NCI-H1048 (cell line): ENCODE measurements around the gene IGFBP7.

Experiments used
- DNase-seq: peaks from one replicate; lab custom pipeline; 2025; lab: John Stamatoyannopoulos, UW

IGFBP7 gene

GRCh38 chr4:57097711-57098110, 12.5 kb downstream of the IGFBP7 start:
- DNase-seq, result no peak

DNA sequence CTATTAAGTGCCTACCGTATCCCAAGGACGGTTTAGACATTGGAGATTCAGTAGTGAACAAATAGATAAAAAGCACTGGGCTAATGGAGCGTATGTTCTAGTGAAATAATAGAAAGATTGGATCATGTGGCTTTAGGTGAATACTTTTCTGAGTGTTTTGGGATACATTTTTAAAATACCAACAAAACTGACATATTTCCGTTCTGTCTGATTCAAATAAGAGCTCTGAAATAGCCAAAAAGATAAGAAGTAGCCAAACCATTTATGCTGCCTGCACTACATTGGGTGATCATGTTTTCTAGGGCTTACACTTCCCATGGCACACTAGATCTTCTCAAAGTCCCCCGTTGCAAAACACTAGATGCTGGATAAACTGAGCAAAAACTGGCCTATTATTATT, 14.2 kb downstream of the IGFBP7 start:
- DNase-seq, result no peak

- DNase-seq, result no peak
Observed at GRCh38 chr4:57095245-57095644, 14.9 kb downstream of the IGFBP7 start.

DNA sequence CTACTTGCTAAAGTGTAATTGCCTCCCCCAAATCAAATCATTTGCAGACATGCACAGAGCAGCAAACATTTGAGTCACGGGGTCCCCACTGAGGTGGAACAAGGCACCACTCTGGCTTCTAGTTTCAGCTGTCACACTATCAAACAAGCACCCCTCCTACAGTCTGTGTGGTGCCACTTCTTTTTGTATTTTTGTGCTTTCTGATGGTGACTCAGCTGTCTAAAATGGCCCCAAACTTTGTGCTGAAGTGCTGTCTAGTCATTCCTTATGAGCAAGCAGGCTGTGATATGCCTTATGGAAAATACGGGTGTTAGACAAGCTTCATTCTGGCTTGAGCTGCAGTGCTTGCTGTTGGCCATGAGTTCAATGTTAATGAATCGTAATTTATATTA, 15.4 kb downstream of the IGFBP7 start:
- DNase-seq, result no peak

GRCh38 chr4:57093845-57094831, 16.0 kb downstream of the IGFBP7 start:
- DNase-seq, result no peak

GRCh38 chr4:57091657-57092162, 18.5 kb downstream of the IGFBP7 start:
- DNase-seq, result no peak

- no peak for DNase-seq
Observed at GRCh38 chr4:57090079-57090478, 20.1 kb downstream of the IGFBP7 start.

- DNase-seq, result no peak
Observed at GRCh38 chr4:57089549-57089948, 20.6 kb downstream of the IGFBP7 start.

GRCh38 chr4:57086031-57086723, 24.0 kb downstream of the IGFBP7 start:
- DNase-seq, result no peak

- DNase-seq, result no peak
Observed at GRCh38 chr4:57085278-57085677, 24.9 kb downstream of the IGFBP7 start.

DNA sequence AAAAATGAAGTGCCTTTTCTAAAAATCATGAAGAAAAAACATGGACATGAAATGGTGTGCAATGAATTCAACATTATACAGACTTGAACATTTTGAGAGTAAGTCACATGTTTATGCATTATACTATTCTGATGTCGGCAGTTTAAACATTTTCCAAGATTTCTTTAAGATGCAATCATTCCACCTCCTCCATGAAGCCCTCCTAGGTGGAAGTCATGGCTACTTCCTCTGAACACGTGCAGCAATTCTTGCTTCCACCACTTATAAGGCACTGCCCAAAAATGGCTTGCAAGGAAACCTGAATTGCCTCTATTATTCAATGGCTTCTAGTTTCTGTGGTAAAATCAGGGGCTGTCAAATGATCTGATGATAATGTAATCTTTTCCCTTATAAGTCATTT, 25.8 kb downstream of the IGFBP7 start:
- DNase-seq, result no peak

- no peak for DNase-seq
Observed at GRCh38 chr4:57083090-57083489, 27.1 kb downstream of the IGFBP7 start.

- DNase-seq, result no peak
Observed at GRCh38 chr4:57081651-57082621, 28.2 kb downstream of the IGFBP7 start.

GRCh38 chr4:57080781-57081650, 29.2 kb downstream of the IGFBP7 start:
- no peak for DNase-seq

DNA sequence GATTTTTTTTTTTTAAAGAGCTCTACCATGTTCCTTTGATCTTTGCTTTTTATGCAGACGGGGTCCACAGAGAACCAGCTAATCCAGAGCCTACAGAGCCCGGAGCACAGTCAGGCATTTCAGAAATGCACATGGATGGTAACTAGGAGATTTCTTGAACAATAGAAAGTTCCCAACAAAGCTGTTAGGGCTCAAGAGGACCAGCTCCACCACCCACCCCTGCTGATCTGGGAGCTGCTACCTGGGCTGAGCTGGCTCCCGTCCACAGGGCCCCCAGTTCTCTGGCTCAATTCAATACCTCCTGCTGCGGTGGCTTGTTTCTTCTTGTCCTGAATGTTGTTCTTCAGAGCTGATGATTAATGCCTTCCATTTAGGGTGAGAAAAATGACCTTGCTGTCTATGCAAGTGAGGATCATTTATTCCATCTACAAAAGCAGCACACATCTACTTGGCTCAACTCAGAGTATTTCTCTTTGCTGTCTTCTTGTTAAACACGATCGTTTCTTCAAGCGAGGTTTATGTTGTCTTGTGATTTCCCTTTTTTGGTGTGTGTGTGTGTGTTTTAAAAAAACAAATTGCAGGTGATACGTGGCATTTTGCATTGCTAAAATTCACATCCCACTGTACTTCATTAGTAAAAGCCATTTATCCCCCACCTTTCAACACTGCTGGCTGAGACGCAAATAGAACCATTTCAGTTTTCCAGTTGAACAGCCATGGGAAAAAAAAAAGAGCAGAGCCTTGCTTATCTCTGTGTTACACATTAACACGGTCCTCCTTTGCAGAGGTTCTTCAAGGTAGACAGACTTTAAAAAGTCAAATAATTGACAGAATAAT, 31.3 kb downstream of the IGFBP7 start:
- DNase-seq, result no peak

DNA sequence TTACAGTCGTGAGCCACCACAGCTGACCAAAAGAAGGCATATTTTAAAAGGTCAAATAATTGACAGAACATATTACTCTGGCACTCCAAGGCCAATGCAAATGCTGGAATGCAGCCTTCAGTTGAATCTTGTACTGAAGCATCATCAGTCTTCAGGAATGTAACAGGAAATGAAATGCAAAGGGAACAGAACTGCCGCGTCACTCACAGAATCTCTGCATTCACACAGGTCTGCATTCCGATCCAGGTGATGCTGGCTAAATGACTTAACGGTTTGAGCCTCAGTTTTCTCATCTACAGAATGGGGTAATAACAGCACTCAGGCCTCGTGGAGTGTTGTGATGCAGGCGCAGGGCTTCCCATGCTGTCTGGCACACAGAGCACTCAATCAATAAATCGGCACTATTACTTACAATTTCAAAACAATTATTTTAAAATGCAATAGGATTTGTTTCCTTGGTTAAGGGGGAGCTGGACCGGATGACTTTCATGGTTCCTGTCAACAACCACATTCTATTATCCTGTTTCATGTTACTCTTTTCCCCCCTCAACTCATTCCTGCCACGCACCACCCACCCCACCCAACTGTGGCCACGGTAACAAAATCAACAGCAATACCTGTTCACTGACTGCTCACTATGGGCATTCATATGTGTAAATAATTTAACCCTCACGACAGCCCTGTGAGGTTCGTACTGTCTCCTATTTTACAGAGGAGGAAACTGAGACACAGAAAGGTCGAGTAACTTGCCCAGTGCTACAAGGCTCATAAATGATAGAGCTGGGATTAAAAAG, 32.4 kb downstream of the IGFBP7 start:
- no peak for DNase-seq

DNA sequence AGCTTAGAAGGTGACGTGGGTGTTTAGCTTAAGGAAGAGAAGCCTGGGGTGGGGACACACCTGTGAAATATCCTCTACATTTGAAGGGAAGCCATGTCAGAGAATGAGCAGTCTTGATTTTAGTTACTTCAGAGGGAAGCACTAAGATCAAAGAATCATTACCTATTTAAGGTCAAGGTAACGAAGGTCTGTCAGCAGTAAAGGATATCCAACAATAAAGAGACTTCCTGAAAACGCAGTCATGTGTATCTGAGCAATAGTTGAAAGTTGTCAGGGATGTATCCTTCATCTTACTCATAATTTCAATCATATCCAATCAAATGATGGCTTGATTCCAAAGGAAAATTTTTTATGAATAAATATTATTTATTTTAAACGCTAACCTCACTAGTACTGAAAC, 33.5 kb downstream of the IGFBP7 start:
- no peak for DNase-seq

DNA sequence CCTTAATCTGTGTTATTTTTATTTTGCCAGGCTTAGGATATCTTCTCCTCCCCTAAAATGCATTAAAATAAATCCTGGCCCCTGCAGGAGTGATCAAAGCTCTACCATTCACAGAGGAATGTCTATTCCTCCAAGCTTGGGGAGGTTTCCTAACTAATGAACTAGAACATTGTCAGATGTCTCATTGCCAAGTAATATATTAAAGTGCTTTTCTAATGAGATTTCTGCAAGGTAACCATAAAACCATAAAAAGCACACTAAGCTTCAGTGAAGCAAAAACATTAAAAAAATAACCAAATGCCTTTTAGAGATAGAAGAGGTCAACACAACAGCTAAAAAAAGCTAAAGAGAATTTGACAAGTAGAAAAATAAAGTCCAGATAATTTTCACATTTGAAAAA, 34.8 kb downstream of the IGFBP7 start:
- no peak for DNase-seq

DNA sequence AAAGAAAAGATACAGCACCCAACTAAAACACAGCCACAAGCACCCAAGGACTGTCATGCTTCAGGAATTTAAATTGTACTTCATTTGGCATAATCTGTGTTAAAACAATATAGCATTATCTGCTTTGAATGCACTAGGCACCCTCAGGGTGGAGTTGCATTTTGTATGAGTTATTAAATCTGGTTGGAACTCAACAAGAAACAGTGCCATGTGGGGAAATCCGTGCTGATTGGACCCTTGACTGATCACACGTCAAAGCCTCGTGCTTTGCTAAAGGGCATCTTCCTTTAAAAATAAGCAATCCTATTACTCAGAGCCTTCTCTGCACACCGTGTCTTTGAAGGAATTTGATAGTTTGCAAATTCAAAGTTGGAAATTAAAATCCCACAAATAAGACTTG, 35.4 kb downstream of the IGFBP7 start:
- peak; percentile 39 for DNase-seq
